Measurements from ENCODE around the gene HAND1.

HAND1 gene

DNA sequence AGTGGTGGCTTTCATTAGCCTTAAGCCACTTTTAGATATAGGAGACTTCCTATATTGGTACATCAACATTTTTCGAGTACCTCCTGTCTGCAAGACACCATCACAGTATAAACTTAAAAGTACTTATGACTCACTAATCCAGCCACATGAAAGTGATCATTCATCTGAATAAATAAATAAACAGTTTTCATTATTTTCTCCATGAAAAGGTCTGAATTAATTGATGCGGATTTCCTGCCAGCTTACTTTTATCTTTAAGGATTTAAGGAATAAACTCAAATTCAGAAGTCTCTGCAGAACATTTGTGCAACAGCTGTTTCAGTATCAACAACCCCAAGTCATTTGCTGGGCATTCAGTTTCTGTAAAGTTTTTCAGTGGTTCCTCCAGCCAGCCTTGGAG is 28.2 kb downstream of the HAND1 start:
- no peak for DNase-seq

DNA sequence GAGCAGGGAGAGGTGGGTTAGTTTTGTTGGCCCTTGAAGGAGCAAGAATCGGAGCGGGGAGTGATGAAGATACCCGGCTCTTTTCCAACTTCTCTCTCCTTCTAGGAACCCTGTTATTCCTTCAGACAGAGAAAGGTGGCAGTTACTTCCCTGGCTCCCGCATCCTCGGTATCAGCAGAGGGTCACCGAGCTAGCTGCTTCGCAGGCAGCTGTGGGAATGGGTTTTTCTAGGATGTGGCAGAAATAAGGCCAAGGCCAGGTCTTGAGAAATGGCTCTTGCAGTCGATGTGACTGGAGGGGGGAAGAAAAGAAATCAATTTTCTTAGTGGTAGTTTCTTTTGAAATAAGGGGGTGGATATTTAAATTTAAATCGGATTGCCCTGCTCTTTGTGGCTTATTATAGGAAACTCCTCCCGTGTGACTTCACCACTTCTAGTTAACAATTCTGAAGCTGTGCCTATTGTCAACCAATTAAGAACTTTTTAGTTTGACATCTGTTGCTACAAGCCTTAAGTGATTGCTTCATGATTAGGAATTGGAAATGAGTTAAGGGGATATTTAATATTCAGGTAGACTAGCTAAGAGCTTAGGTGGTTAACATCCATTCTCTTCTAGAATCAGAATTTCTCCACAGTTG is 30.8 kb downstream of the HAND1 start:
- DNase-seq = no peak

- DNase-seq = peak in 1 of 2 experiments; percentile 3
Measured at GRCh38 chr5:154446195-154447088, 31.6 kb downstream of the HAND1 start.

DNA sequence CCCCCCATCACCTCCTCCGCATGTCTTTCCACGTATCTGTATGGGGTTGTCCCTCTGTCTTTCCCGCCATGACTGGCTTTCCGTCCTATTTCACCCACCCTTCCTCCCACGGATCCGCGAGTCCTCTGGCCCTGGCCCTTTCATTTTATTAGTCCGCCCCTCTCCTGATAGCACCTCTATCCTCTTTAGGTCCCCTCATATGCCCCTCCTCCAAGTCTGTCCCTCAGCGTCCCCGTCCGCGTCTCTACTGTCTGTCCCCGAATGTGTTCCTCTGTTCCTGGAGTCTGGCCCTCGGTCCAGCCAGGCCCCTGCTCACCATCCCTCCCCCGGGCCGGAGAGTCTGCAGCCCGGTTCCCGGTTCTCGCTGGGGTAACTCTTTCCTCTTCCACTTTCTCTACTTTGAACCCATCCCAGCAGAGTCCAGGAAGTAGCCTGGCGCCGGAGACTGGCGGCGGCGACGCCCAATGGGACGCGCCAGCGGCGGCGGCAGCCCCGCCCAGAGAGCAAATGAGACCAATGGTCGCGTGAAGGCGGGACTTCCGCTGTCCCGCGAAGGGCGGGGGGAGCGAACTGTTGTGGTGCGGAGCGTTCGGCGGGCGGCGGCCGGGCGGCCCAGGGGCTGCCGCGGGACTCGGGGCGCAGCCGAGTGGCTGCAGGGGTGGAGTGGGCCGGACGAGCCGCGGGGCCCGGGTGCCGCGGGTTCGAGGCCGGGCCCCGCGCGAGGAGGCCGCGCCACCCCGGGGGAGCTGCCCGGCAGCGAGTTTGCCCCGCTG is 32.4 kb downstream of the HAND1 start, which contains the start of gene SAP30L:
Gene SAP30L (plus strand): TSS at position 576 of the 773 bp plus-strand sequence. CDS start 608 bp downstream, outside the sequence.
- peak; percentile 78 to 80 for DNase-seq

GRCh38 chr5:154444556-154445421 is 33.2 kb downstream of the HAND1 start:
- no peak for DNase-seq

- no peak for DNase-seq
Measured at GRCh38 chr5:154442801-154443200, 35.2 kb downstream of the HAND1 start.

GRCh38 chr5:154440540-154440939 is 37.5 kb downstream of the HAND1 start:
- DNase-seq = no peak

- DNase-seq = no peak
Measured at GRCh38 chr5:154437281-154437965, 40.6 kb downstream of the HAND1 start.

GRCh38 chr5:154435226-154435625 is 42.8 kb downstream of the HAND1 start:
- no peak for DNase-seq

- no peak for DNase-seq
Measured at GRCh38 chr5:154430961-154431630, 46.9 kb downstream of the HAND1 start.

DNA sequence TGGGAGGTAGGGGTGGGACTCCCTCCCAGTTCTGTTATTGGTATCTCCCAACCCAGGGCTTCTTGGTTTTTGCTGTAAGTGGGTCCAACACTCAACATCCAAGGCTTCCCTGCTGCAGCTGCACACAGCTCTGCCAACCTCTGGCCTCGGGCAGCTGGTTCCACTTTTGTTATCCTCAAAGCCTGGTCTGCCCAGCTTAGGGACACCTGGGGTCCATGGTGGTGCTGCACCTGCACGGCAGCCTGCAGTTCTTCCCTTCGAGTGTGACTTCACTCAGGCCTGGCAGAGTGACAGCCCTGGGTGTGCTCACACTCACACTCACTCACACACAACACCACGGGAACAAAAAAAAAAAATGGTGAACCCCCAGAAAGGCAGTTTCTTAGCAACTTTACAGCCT is 47.6 kb downstream of the HAND1 start:
- no peak for DNase-seq

DNA sequence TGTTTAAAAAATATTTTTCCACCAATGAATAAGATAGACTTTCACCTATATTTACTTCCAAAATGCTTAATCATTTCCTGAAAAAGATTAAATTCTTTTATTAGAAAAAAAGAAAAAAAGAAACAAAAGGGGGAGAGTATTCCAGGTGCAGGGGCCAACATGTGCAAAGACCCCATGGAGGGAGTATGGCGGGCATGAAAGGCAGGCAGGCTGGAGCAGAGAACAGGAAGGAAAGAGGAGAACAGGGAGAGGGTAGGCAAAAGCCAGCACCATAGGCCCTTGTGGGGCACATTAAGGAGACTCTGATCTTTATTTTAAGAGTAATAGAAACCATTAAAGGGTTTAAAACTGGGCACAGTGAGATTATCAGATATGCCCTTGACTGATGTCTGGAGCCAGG is 48.7 kb downstream of the HAND1 start:
- no peak for DNase-seq

- DNase-seq = no peak
Measured at GRCh38 chr5:154428208-154428607, 49.8 kb downstream of the HAND1 start.

All from NCI-H187 (cell line).